ENCODE data around the gene CCDC13.

GRCh38 chr3:42786212-42786611 is 13.2 kb upstream of the CCDC13 start:
- no peak for TF ChIP-seq CTCF (IDR thresholded peaks at IDR 0.05; ENCODE audit: low read depth, low read length, poor library complexity, severe bottlenecking)
- no peak for TF ChIP-seq EZH2phosphoT487 (IDR thresholded peaks at IDR 0.05; ENCODE audit: borderline replicate concordance, low read length)

Data from DOHH2 (cell line).